CD1c-positive myeloid dendritic cell (primary cell): ENCODE results near the gene CNIH1.
A peak's percentile ranks its signal among the peaks of the same experiment; 100 is the strongest.

Experiments
- DNase-seq: peaks from one replicate; pipeline ENCODE4 v3.0.0-alpha.2; 2016; ENCODE audit errors: extremely low spot score

CNIH1 gene

DNA sequence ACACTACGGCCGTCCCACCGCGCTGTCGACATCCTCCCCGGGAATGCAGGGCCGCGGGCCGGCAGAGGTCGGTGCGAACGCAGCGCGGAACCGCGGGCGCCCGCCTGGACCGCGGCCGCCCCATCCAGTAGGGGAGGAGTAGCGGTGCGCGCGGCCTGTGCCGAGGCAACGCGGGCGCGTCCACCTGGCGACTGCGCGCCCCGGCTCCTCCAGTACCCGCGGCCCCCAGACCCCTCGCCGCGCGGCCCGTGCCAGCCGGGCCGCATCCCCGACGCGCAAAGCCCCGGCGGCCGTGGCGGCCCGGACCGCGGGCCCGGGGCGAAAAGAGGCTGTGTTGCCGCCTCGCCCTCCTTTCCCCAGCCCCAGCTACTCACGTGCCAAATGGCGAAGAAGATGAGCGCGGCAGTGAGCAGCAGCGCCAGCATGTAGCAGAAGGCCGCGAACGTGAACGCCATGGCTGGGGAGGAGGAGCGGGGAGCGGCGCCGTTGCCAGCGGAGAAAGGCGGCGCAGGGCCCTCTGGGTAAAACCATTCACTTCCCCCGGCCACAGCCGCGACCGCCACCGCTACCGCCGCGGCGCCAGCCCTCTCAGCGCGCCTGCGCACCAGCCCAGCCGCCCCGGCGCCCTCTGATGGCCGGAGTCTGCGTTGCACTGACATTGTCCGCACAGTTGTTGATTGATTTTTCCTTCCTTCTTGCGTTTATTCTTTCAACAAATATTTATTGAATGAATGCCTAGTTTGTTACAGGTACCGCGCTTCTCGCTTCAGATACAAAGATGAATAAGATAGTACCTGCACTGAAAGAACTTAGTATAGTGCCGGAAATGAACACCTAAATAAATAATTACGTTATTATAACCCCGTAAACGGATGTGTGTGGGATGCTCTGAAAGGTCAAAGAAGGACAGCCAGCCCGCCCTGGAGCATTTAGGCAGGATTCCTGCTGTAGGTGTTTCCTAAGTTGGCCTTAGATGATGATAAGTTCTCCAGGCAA, at the start of gene CNIH1:
Gene CNIH1, minus strand, starts transcription at position 502 of the 996 bp plus-strand sequence. Its CDS starts 47 bp downstream, at position 455.
- peak; percentile 97 for DNase-seq

DNA sequence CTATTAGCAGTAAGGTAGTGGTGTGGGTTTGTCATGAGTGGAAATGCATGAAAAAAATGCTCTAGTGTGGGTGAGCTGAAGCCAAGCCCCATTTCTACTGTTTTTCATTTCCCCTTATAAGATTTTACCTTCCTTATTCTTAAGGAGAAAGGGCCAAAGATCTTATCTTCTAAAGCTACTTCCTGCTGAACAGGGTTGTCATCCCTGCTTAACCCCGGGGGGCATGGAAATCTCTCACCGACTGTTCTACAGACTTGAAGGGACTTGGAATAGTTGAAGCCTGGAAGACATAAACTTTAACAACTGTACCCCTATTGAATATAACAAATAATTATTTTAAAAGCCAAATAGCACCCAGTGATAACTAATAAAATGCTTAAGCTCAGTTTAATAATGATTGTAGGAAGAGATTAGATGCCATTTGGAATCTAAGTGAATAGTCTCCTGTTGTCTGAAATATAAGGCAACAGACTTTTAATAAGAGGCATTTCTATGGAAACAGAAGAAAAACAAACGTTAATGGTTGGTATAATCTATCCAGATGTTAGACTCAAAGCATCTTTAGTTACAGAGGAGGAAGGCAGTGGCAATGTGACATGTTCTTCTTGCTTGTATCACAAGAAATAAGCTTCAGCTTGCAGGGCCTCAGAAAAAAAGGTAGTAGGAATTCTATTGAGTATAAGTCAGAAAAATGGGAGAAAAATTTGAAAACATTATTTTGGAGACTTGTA, 49.4 kb upstream of the CNIH1 start:
- DNase-seq, result peak; percentile 61

GRCh38 chr14:54489731-54490444, 48.7 kb upstream of the CNIH1 start:
- no peak for DNase-seq

DNA sequence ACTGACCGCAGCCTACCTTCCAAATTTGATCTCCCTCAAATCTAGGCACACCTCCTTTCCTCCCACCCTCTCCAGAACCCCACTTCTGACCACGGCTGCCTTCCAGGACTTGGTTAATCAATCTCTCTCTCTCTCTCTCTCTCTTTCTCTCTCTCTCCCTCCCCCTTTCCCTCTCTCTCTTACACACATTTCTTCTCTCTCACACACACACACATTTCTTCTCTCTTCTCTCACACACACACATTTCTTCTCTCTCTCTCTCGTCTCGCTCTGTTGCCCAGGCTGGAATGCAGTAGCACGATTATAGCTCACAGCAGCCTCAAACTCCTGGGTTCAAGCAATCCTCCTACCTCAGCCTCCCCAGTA, 48.1 kb upstream of the CNIH1 start:
- no peak for DNase-seq

- DNase-seq, result peak; percentile 94
These were observed 47.6 kb upstream of the CNIH1 start, which contains the start of gene GMFB for GRCh38 chr14:54488646-54489317. Gene GMFB (minus strand): TSS chr14:54488980. CDS start chr14:54488927, 53 bp downstream.

GRCh38 chr14:54488318-54488645, 47.1 kb upstream of the CNIH1 start:
- no peak for DNase-seq

- DNase-seq, result peak; percentile 15
These were observed 46.6 kb upstream of the CNIH1 start for GRCh38 chr14:54487771-54488170.

GRCh38 chr14:54486685-54487084, 45.5 kb upstream of the CNIH1 start:
- DNase-seq, result no peak

DNA sequence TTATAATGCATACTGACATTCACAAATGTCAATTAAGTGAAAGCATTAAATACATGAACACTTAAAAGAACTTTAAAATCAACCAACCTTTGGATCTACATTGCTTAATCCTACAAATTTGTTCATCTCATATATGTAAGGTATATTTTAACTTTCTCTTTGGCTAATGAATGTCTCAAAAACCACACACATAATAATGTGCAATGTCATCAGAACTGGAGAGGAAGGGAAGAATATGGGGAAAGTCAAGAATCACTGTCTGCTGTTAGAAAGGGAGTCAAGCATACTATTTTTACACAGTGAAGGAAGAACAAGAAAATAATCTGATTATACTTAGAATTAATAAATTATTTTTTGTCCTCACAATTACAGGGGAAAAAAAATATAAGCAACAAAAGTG, 42.7 kb upstream of the CNIH1 start:
- DNase-seq, result no peak

DNA sequence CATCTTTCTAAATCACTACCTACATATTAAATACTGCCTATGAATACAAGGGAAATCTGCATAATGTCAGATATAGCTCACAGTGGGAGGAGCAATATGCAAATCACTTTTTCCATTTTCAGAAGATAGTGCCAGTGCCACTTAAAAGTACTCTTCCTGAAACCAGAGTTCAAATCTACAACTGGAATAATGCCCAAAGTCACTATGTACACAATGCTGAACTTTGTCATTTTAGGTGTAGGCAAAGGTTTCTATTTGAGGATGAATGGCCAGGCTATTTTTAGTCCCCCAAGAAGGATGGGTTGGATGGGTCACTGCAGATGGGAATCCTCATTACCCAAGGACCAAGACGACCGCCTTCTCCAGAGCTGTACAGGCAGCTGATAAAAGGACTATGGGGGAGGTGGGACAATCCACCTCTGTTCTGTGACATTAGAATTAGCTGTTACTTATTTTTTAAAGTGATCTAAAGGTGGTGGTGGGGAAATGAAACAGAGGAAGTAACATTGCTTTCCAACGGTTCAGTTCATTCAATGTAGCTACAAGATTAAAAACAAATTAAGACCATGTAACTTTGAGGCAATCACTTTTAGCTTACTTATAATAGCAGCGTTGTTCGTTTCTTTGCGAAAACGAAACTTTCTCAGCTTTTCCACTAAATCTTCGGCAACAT, 42.0 kb upstream of the CNIH1 start:
- DNase-seq, result peak; percentile 17

DNA sequence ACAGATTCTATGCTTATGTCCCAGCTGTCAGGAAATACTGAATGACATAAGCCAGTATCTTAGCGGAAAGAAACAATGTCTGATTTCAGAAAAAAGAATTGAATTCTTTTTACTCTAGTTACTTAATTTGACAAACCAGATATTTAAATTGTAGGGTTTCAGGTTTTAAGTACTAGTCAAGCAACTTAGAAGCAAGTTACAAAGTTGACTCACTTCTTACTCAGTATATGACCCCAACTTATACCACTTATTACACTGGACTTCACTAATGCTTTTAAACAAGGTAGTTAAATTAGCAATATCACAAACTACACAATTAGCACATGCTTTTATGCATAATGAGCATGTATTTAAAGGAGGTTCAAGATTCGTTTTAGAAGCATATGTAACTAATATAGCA, 40.5 kb upstream of the CNIH1 start:
- no peak for DNase-seq

DNA sequence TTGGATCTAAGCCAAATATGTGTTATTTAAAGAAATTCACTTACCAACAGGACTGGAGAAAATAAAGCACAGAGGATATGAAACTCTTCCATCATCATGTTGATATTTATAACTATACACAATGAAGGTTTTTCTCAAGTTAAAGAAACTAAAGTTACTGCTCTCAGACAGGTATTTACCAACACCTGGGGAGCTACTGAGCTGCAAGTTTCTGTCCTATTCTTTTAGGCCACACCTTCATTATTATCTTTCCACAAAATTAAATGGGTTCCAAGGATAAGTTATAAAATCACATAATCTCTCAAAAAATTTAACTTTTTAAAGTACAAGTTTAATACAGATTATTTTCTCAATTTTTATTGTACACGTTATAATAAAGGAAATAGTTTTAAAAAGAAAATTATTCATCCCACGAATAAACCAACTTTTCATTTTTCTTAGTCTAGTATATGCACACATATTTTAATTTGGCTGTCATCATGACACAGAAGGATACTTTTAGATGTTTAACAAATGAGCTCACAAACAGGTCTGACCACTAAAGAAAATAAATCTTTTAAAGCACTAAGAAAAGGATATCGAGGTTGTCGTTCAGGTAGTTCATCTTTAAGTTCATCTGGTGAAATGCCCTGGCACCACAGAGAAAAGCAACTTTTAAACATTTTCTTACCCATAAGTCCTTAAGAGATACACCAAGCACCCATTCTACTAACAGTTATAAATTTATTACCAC, 39.8 kb upstream of the CNIH1 start:
- no peak for DNase-seq

DNA sequence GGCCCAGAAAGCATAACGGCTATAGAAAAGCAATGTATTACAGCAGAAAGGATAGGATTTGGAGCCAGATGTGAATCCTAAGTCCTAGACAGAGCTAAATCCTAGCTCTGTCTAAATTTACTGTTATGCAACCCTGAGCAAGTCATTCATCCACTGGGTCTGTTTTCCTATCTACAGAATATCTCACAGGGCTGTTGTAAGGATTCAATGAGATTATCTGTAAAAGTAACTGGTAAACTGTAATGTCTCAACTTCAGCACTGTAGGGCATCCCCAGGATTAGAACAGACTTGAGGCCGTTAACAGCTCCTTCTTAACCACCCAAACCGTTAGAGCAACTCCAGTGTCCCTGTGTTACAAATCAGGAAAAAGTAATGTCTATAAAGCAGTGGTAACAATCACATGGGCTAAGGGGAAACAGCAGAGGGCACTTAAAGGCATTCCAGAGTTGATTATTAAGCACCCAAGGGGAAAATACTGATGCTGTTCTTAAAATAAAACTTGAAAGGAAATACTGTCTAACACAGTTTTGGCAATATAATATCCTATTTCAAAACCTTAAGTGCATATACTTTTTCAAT, 37.6 kb upstream of the CNIH1 start:
- DNase-seq, result no peak

DNA sequence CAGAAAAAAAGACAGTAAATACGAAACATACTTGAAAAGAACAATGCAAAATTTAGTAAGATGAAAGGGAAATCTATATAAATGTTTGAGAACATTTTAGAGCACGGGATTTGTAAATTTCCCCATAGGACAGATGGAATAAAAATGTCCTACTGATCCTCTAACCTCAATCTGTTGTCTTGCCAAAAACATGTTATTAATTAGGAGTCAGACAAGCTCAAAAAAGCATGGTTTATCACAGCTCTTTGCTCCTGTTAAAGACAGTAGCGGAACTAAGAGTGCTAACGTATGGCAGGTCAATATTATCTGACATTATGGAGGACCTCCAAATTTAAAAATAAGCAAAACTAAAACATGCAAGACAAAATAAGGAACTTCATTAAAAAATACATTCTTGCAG, 34.7 kb upstream of the CNIH1 start:
- DNase-seq, result no peak

GRCh38 chr14:54475187-54475899, 34.2 kb upstream of the CNIH1 start:
- DNase-seq, result no peak

DNA sequence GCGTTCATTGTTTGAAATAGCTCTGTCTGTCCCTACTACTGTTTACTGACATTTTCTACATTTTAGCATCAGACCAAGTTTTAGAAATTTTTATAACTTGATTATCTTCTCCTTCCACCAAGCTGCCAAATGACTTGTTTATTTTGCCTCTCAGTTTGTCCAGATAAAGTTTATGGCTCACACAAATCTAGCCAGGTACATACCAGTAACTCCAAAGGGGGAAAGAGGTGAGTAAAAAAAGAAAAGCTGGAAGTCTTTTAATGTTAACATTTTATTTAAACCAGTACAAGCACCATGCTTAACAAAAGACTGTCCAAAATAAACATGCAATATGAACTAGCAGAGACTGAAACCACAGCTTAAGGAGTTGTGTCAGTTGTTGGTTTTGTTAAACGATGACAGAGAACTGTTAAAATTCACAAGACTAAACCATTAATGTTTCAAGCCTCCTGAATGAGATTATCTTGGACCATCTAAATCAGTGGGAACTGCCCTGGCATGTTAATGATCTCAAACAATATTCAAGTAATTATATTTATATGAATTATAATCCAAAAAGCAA, 33.1 kb upstream of the CNIH1 start:
- DNase-seq, result no peak

GRCh38 chr14:54472315-54472714, 31.1 kb upstream of the CNIH1 start:
- no peak for DNase-seq

GRCh38 chr14:54471641-54472040, 30.5 kb upstream of the CNIH1 start:
- DNase-seq, result no peak

GRCh38 chr14:54470701-54471100, 29.5 kb upstream of the CNIH1 start:
- DNase-seq, result no peak
